ENCODE data around the gene ADRB2.

Gene ADRB2

GRCh38 chr5:148833122-148833521 lies 6.7 kb downstream of the ADRB2 start:
- Histone ChIP-seq H3K79me2 (ENCODE audit: insufficient read depth, low read length) (no peaks in the 10 kb centered on the region), H3K4me2 (ENCODE audit: low read length) (no peak overlapping the region), H3K9ac (ENCODE audit: low read length) (no peak overlapping the region), H3K4me3 (ENCODE audit: low read depth, low read length, poor library complexity, severe bottlenecking) (no peak overlapping the region), H3K4me1 (ENCODE audit: insufficient read depth, low read length, severe bottlenecking) (peaks cover 20% of the 10 kb centered on the region), H3K36me3 (ENCODE audit: insufficient read depth, low read length) (no peaks in the 10 kb centered on the region), H2AFZ (ENCODE audit: low read length) (no peak overlapping the region), H3K9me2 (ENCODE audit: low read depth, low read length) (no peaks in the 10 kb centered on the region), H3K27ac (ENCODE audit: low read depth, low read length, poor library complexity, severe bottlenecking) (no peak overlapping the region), H3K27me3 (ENCODE audit: insufficient read depth, low read length) (no peaks in the 10 kb centered on the region), H3F3A (ENCODE audit: insufficient read depth, low read length) (no peaks in the 10 kb centered on the region), H3K9me3 (ENCODE audit: low read length) (no peaks in the 10 kb centered on the region), H4K20me1 (ENCODE audit: insufficient read depth, low read length) (no peaks in the 10 kb centered on the region)
- TF ChIP-seq, protein P1, sequence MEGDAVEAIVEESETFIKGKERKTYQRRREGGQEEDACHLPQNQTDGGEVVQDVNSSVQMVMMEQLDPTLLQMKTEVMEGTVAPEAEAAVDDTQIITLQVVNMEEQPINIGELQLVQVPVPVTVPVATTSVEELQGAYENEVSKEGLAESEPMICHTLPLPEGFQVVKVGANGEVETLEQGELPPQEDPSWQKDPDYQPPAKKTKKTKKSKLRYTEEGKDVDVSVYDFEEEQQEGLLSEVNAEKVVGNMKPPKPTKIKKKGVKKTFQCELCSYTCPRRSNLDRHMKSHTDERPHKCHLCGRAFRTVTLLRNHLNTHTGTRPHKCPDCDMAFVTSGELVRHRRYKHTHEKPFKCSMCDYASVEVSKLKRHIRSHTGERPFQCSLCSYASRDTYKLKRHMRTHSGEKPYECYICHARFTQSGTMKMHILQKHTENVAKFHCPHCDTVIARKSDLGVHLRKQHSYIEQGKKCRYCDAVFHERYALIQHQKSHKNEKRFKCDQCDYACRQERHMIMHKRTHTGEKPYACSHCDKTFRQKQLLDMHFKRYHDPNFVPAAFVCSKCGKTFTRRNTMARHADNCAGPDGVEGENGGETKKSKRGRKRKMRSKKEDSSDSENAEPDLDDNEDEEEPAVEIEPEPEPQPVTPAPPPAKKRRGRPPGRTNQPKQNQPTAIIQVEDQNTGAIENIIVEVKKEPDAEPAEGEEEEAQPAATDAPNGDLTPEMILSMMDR (IDR thresholded peaks at IDR 0.05; ENCODE audit: low read length) = no peak
- TF ChIP-seq EZH2 (IDR thresholded peaks at IDR 0.05; ENCODE audit: borderline replicate concordance, low read length) = no peak

DNA sequence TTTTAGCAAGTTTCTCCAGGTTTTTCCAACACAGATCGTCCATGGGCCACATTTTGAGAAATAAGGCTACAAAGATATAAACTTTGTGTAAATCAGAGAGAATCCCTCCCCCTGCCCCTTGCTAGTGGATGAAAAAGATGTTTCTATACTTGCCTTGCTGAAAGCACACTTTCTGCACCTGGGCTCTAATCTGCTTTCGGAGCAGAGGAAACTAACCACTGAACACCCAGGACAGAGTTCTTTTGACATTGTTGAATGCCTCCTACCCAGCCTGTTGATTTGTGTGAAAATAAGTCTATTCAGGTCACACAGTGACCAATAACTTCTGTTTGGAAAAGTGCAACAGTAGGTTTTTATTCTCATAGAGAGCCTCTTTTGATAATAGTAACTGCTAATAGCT lies 7.5 kb downstream of the ADRB2 start:
- Histone ChIP-seq H3K9me3 (ENCODE audit: low read length) (no peaks in the 10 kb centered on the region), H3F3A (ENCODE audit: insufficient read depth, low read length) (no peaks in the 10 kb centered on the region), H3K27ac (ENCODE audit: low read depth, low read length, poor library complexity, severe bottlenecking) (no peak overlapping the region), H3K36me3 (ENCODE audit: insufficient read depth, low read length) (no peaks in the 10 kb centered on the region), H3K9ac (ENCODE audit: low read length) (no peak overlapping the region), H3K27me3 (ENCODE audit: insufficient read depth, low read length) (no peaks in the 10 kb centered on the region), H3K79me2 (ENCODE audit: insufficient read depth, low read length) (no peaks in the 10 kb centered on the region), H3K4me1 (ENCODE audit: insufficient read depth, low read length, severe bottlenecking) (peaks cover 20% of the 10 kb centered on the region), H3K4me2 (ENCODE audit: low read length) (no peak overlapping the region), H4K20me1 (ENCODE audit: insufficient read depth, low read length) (no peaks in the 10 kb centered on the region), H3K9me2 (ENCODE audit: low read depth, low read length) (no peaks in the 10 kb centered on the region), H2AFZ (ENCODE audit: low read length) (no peak overlapping the region), H3K4me3 (ENCODE audit: low read depth, low read length, poor library complexity, severe bottlenecking) (no peak overlapping the region)
- TF ChIP-seq, protein P1 (IDR thresholded peaks at IDR 0.05; ENCODE audit: low read length) = no peak

- Histone ChIP-seq H4K20me1 (ENCODE audit: insufficient read depth, low read length) (no peaks in the 10 kb centered on the region), H3K4me2 (ENCODE audit: low read length) (no peak overlapping the region), H3K36me3 (ENCODE audit: insufficient read depth, low read length) (no peaks in the 10 kb centered on the region), H2AFZ (ENCODE audit: low read length) (no peak overlapping the region), H3K79me2 (ENCODE audit: insufficient read depth, low read length) (no peaks in the 10 kb centered on the region), H3K27ac (ENCODE audit: low read depth, low read length, poor library complexity, severe bottlenecking) (no peak overlapping the region), H3K4me3 (ENCODE audit: low read depth, low read length, poor library complexity, severe bottlenecking) (no peak overlapping the region), H3K9ac (ENCODE audit: low read length) (no peak overlapping the region), H3F3A (ENCODE audit: insufficient read depth, low read length) (no peaks in the 10 kb centered on the region), H3K9me3 (ENCODE audit: low read length) (no peaks in the 10 kb centered on the region), H3K9me2 (ENCODE audit: low read depth, low read length) (no peaks in the 10 kb centered on the region), H3K27me3 (ENCODE audit: insufficient read depth, low read length) (no peaks in the 10 kb centered on the region), H3K4me1 (ENCODE audit: insufficient read depth, low read length, severe bottlenecking) (peaks cover 20% of the 10 kb centered on the region)
- TF ChIP-seq, protein P1 (IDR thresholded peaks at IDR 0.05; ENCODE audit: low read length) = no peak
- TF ChIP-seq EZH2 (IDR thresholded peaks at IDR 0.05; ENCODE audit: borderline replicate concordance, low read length) = no peak
These were observed 8.3 kb downstream of the ADRB2 start for GRCh38 chr5:148834689-148835088.
